ENCODE data around the gene RUFY1.
"Not testable (repeated sequence)": the region's sequence is repeated elsewhere in the genome, so short reads cannot be mapped to it uniquely, and the experiment has no call there.

Gene RUFY1

GRCh38 chr5:179550511-179551342 is at the start of gene RUFY1:
RUFY1 (plus strand) TSS chr5:179550554; CDS start chr5:179550570, 16 bp downstream.
- peak; percentile 24 for DNase-seq

GRCh38 chr5:179501997-179502396 is 48.4 kb upstream of the RUFY1 start:
- DNase-seq: not testable (repeated sequence)

- not testable (repeated sequence) for DNase-seq
These were observed 47.9 kb upstream of the RUFY1 start for GRCh38 chr5:179502420-179502819.

- DNase-seq: no peak
These were observed 46.2 kb upstream of the RUFY1 start for GRCh38 chr5:179504191-179504590.

GRCh38 chr5:179504600-179505396 is 45.6 kb upstream of the RUFY1 start:
- DNase-seq: no peak

DNA sequence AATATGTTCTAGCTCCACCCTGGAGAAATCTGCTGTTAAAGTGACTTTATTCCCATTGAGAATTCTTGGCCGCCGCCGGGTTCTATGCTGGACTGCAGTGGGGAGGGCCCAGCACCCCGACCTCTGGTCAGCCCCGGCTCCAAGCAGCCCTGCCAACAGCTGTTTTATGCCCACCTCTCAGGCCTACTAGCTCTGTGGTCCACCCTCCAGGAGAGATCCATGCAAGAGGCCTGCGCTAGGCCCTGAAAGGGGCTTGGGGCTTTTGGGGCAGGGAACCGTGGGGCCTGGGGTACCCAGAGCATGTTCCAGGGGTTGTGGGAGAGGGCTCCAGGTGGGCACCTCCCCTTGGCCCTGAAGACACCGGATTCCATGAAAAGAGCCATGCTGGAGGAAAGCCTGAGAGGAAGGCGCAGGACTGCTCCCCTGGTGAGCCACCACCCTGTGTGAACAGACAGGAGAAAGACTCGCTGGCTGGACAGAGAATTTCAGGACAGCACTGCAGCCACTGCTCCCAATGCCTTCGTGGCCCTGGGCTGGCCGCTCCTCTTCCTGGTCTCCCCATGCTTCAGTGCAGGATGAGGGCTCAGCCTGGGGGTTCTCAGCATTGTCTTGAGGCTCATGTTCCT is 44.6 kb upstream of the RUFY1 start:
- DNase-seq: no peak

DNA sequence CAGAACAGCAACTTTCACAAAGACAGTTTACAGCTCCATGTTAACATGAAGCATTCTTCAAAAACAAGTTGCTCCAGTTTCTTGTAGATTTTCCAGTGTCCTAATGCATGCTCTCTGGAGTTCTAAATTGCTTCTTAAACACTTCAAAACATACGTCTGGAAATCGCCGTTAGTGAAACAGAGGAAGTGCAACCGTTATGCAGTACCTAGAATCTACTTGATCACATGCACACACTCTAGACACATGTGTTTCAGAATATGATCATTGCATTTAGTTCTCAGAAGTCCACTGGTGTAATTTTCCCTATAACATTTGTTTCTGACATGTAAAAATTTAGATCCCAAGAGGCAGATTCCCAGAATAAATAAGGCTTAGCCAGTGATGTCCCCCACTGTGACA is 41.1 kb upstream of the RUFY1 start:
- DNase-seq: no peak

GRCh38 chr5:179509845-179510244 is 40.5 kb upstream of the RUFY1 start:
- no peak for DNase-seq

DNA sequence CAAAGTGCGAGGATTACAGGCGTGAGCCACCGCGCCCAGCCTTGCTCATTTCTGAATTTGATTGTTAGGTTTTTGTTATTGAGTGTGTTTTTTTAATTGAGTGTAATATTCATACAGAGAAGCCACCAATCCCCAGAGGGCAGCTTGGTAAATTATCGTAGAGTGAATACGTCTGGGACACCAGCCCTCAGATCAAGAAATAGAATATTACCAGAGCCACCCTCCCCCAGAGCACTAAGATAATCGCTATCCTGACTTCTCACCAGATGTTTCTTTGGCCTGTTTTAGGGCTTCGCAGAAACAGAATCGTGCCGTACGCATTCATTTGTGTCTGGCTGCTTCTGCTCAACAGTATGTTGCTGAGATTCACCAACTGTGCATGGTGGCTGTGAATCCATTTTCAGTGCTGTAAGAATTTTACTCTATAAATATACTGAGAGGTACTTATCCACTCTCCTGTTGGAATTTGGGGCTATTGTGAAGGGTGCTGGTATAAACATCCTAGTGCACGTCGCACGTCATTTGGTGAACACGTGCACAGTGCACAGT is 37.8 kb upstream of the RUFY1 start:
- DNase-seq: no peak

DNA sequence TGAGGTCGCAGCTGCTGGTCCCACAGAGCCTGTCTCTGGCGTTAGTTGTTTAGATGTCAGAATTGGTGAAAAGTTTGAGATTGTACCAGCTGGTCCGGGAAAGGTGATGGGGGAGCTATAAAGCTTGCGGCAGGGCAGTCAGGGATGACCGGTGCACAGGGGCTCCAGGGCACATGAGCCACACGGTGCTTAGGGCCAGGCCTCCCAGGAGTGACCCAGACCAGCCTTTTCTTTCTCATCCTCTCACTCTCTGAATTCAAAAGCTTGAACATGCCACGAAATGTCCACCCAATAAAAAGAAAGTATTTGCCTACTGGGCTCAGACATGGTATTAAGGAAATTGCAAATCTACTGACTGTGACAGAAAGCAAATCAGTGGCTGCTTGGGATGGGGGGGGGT is 34.9 kb upstream of the RUFY1 start:
- DNase-seq: not testable (repeated sequence)

GRCh38 chr5:179516221-179516620 is 34.1 kb upstream of the RUFY1 start:
- no peak for DNase-seq

DNA sequence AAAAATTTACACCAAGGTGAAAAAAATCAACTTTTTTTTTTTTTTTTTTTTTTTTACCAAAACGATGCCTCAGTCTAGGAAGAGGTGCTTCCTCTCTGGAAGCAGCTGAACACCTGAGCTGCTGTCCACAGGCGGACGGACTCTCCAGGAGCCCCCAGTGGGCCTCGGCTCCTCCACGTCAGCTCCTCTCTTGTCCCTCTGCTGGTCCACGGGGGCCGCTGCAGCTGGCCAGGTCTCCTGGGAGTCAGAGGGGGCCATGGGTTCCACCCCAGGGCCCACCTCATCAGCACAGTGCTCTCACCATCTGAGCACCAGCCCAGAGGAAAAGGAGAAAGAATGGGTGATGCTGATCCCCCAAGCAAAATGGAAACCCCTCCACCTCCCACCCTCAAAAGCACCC is 32.6 kb upstream of the RUFY1 start:
- DNase-seq: not testable (repeated sequence)

- DNase-seq: not testable (repeated sequence)
These were observed 32.0 kb upstream of the RUFY1 start for GRCh38 chr5:179518369-179518768.

DNA sequence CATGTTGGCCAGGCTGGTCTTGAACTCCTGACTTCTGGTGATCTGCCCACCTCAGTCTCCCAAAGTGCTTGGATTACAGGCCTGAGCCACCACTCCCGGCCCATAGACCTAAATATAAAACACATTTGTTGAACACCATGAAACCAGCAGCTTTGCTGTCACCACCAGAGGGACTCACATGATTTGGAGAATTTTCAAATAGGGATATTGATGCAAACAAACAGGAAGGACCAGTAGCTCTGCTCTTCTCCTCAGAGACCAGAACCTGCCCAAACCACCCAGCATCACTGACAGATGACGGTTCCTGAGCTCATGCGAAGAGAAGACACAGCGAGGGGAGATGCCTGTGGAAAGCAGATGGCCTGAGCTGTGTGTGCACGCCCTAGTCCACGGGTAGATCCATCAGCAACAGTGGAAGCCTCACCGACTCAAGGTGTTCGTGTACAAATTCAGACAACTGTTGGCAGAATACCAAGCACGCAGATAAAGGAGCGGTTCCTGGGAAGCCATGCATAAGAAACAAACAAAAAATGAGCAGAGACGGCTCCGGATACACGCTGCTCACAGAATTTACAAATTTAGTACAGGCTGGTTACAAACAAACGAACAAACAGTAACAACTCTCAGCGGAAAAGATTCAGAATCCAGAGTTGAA is 30.8 kb upstream of the RUFY1 start:
- not testable (repeated sequence) for DNase-seq

- DNase-seq: not testable (repeated sequence)
These were observed 28.2 kb upstream of the RUFY1 start for GRCh38 chr5:179522107-179522506.

- DNase-seq: no peak
These were observed 23.4 kb upstream of the RUFY1 start for GRCh38 chr5:179526978-179527377.

GRCh38 chr5:179530069-179530998 is 20.0 kb upstream of the RUFY1 start:
- DNase-seq: no peak

DNA sequence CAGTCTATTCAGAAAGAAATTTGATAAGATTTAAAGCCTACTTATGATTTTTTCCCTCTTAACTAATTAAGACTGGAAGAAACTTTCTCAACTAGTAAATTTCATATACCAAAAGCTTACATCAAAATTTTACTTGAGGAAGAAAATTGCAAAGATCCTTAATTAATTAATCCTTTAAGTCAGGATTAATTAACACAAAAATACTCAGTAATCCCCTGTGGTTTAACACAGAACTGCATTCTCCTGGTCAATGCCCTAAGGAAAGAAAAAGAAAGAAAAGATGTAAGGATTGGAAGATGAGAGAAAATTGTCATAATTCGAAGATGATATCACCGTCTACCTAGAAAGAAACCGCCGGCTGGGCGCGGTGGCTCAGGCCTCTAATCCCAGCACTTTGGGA is 17.3 kb upstream of the RUFY1 start:
- DNase-seq: no peak

GRCh38 chr5:179533907-179534306 is 16.4 kb upstream of the RUFY1 start:
- no peak for DNase-seq

GRCh38 chr5:179534431-179534830 is 15.9 kb upstream of the RUFY1 start:
- no peak for DNase-seq

- DNase-seq: no peak
These were observed 13.7 kb upstream of the RUFY1 start for GRCh38 chr5:179536676-179537075.

GRCh38 chr5:179542170-179542569 is 8.2 kb upstream of the RUFY1 start:
- DNase-seq: no peak
